ENCODE measurements around the gene AP3B1.

AP3B1 gene

GRCh38 chr5:78243639-78244038 lies 50.9 kb downstream of the AP3B1 start:
- no peak overlapping the region for H3K27ac ChIP-seq
- TF ChIP-seq ZFX (IDR thresholded peaks at IDR 0.05; ENCODE audit: borderline replicate concordance) (no peak), CTCF (IDR thresholded peaks at IDR 0.05) (no peak)

- TF ChIP-seq ZFX (IDR thresholded peaks at IDR 0.05; ENCODE audit: borderline replicate concordance) (no peak), CTCF (IDR thresholded peaks at IDR 0.05) (no peak)
- no peak overlapping the region for H3K27ac ChIP-seq
These were observed 51.4 kb downstream of the AP3B1 start for GRCh38 chr5:78243091-78243490.

GRCh38 chr5:78242001-78242400 lies 52.5 kb downstream of the AP3B1 start:
- no peak for TF ChIP-seq ZFX (IDR thresholded peaks at IDR 0.05; ENCODE audit: borderline replicate concordance)
- TF ChIP-seq CTCF (IDR thresholded peaks at IDR 0.05): no peak
- no peak overlapping the region for H3K27ac ChIP-seq

GRCh38 chr5:78237911-78238310 lies 56.6 kb downstream of the AP3B1 start:
- no peak for TF ChIP-seq ZFX (IDR thresholded peaks at IDR 0.05; ENCODE audit: borderline replicate concordance)
- no peak for TF ChIP-seq CTCF (IDR thresholded peaks at IDR 0.05)
- no peak overlapping the region for H3K27ac ChIP-seq

- no peak overlapping the region for H3K27ac ChIP-seq
- no peak for TF ChIP-seq CTCF (IDR thresholded peaks at IDR 0.05)
- TF ChIP-seq ZFX (IDR thresholded peaks at IDR 0.05; ENCODE audit: borderline replicate concordance): no peak
These were observed 58.5 kb downstream of the AP3B1 start for GRCh38 chr5:78236046-78236445.

GRCh38 chr5:78235289-78235688 lies 59.2 kb downstream of the AP3B1 start:
- no peak overlapping the region for H3K27ac ChIP-seq
- TF ChIP-seq CTCF (IDR thresholded peaks at IDR 0.05) (no peak), ZFX (IDR thresholded peaks at IDR 0.05; ENCODE audit: borderline replicate concordance) (no peak)

- TF ChIP-seq CTCF (IDR thresholded peaks at IDR 0.05): no peak
- TF ChIP-seq ZFX (IDR thresholded peaks at IDR 0.05; ENCODE audit: borderline replicate concordance): no peak
- no peak overlapping the region for H3K27ac ChIP-seq
These were observed 59.7 kb downstream of the AP3B1 start for GRCh38 chr5:78234804-78235203.

All from 22Rv1 (cell line).